Activated CD8-positive, alpha-beta T cell treated with anti-CD3 and anti-CD28 coated beads, Interleukin-2, amount 10 ng/mL, durations not matched to agents 7 days and 5 days (primary cell): Measurements from ENCODE around the gene DIAPH3. TPM values are rescaled to one million over a fixed set of nuclear protein-coding genes. Genes with fewer than 3 reads are reported as not detected.

Experiments used
- ATAC-seq: fragments of 150-1000 bp; cut with Tn5 transposase; one replicate; pipeline ENCODE4 v1.10.0; 2021; ENCODE audit warnings: moderate library complexity
- CTCF ChIA-PET: fragments of 350-600 bp; sonication (Branson Sonifier 250); formaldehyde crosslinking; loops from one replicate; lab custom pipeline; 2021; ENCODE audit warnings: antibody characterized with exemption; lab: Charles Lee
- POLR2A ChIA-PET: fragments of 350-600 bp; sonication (Branson Sonifier 250); formaldehyde crosslinking; loops from one replicate; lab custom pipeline; 2021; ENCODE audit warnings: antibody characterized with exemption; lab: Charles Lee
- DNase-seq: peaks from one replicate; pipeline ENCODE4 v3.0.0-alpha.2; 2020
- H3K27ac Mint-ChIP-seq: one replicate; pipeline ENCODE4 v1.8.0; 2021; ENCODE audit warnings: mild to moderate bottlenecking, mixed read lengths
- H3K27me3 Mint-ChIP-seq: one replicate; pipeline ENCODE4 v1.8.0; 2021; ENCODE audit warnings: low read depth, mixed read lengths
- H3K36me3 Mint-ChIP-seq: one replicate; pipeline ENCODE4 v1.8.0; 2021; ENCODE audit warnings: low read depth, mixed read lengths
- H3K4me1 Mint-ChIP-seq: one replicate; pipeline ENCODE4 v1.8.0; 2021; ENCODE audit warnings: low read depth, mixed read lengths
- H3K4me3 Mint-ChIP-seq: one replicate; pipeline ENCODE4 v1.8.0; 2021; ENCODE audit warnings: mild to moderate bottlenecking, mixed read lengths
- H3K9me3 Mint-ChIP-seq: one replicate; pipeline ENCODE4 v1.8.0; 2022; ENCODE audit warnings: mixed read lengths; ENCODE audit not compliant: insufficient read depth
- total RNA-seq, 2 experiments: library from RNA; stranded (reverse); gene quantifications; one replicate each; pipeline ENCODE4 v1.2.3, GENCODE V29; 2021

DIAPH3 gene
- total RNA-seq, 2 experiments from 2014 or later: 25.9 to 26.8 TPM

DNA sequence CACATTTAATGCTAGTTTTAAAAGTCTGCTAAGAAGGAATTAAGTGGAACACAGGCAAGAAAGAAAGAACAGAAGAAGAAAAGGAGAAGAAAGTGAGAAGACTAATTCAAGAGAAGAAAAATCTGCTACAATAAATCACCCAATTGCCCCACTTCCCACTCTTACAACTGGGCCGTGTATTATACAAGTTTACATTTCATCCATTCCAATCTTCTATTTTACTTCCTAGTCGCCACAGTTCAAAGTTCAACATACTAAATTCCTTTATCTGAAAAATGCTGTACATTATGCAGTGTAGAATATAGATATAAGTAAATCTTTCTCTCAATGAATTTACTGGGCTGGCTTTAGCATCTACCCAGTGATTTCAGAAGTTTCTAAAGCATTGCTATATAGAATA, 328.2 kb downstream of the DIAPH3 start:
- Mint-ChIP-seq H3K9me3 (no peaks in the 10 kb centered on the region), H3K4me1 (no peaks in the 10 kb centered on the region), H3K27me3 (no peaks in the 10 kb centered on the region), H3K4me3 (no peak overlapping the region), H3K36me3 (no peaks in the 10 kb centered on the region), H3K27ac (no peak overlapping the region)
- ATAC-seq (no peak), DNase-seq (no peak)
- ChIA-PET CTCF (no interaction called here), POLR2A (no interaction called here)

DNA sequence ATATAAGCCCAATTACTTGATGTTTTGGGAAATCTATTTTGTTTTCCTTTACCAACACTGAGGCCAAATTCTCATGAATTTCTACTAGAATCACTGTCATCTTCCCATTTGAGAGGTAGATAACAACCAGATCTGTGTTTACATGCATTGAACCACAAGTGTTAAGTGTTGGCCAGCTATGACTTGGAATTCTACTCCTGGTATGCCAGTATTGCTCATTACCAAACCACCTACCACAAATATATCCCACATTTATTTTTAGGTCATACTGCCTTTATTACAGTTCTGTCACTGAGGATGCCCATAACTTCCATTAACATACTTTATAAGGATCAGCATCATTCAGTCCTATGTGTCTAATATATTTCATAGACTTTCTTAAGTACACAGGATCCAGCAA, 328.9 kb downstream of the DIAPH3 start:
- Mint-ChIP-seq H3K4me1 (no peaks in the 10 kb centered on the region), H3K4me3 (no peak overlapping the region), H3K27me3 (no peaks in the 10 kb centered on the region), H3K36me3 (no peaks in the 10 kb centered on the region), H3K27ac (no peak overlapping the region), H3K9me3 (no peaks in the 10 kb centered on the region)
- ChIA-PET POLR2A (no interaction called here), CTCF (interaction anchor here (0.6 kb wide), 1 partner anchor 23 kb away, joined by 3 read pairs; no protein-coding TSS in a partner anchor)
- ATAC-seq (no peak), DNase-seq (no peak)

DNA sequence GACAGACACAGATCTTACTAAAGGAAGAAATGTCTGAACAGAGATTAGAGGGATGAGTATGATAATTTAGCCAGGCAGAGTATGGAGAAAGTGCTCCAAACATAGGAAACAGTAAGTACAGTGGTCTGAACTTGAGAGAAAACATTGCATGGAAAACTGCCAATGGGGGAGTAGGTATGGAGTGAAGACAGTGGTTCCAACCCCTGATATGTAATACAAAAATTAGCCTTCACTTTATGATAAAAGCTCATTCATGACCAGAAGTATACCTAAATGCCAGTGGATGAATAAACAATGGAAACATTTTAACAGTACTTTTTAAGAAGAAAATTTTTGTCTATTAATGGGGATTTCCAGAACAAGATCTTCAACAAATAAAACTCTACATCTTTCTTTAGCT, 334.0 kb downstream of the DIAPH3 start:
- POLR2A ChIA-PET: no interaction called here
- ATAC-seq (no peak), DNase-seq (no peak)
- Mint-ChIP-seq H3K27ac (no peak overlapping the region), H3K4me1 (no peaks in the 10 kb centered on the region), H3K4me3 (no peak overlapping the region), H3K9me3 (no peaks in the 10 kb centered on the region), H3K36me3 (no peaks in the 10 kb centered on the region), H3K27me3 (no peaks in the 10 kb centered on the region)
- CTCF ChIA-PET: no interaction called here

DNA sequence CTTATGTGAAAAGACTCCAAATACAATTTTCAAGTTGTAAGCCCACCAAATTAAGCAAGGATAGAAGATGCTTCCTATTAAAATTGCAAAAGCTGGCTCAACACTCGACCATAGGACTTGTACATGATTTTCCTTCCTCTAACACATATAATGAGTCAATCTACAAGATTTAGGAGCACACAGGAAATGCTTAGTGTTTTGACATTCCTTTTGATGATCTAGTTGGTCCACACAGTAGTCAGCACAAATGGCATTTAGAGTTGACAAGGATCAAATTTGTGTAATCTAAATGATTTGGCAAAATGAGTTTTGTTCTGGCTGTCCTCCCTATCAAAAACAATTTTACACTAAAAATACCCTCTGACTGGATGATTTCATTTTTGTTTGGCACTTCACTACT, 340.2 kb downstream of the DIAPH3 start:
- Mint-ChIP-seq H3K4me3 (no peak overlapping the region), H3K4me1 (no peaks in the 10 kb centered on the region), H3K9me3 (no peaks in the 10 kb centered on the region), H3K27ac (no peak overlapping the region), H3K36me3 (no peaks in the 10 kb centered on the region), H3K27me3 (no peaks in the 10 kb centered on the region)
- DNase-seq (no peak), ATAC-seq (no peak)
- ChIA-PET CTCF (no interaction called here), POLR2A (no interaction called here)

DNA sequence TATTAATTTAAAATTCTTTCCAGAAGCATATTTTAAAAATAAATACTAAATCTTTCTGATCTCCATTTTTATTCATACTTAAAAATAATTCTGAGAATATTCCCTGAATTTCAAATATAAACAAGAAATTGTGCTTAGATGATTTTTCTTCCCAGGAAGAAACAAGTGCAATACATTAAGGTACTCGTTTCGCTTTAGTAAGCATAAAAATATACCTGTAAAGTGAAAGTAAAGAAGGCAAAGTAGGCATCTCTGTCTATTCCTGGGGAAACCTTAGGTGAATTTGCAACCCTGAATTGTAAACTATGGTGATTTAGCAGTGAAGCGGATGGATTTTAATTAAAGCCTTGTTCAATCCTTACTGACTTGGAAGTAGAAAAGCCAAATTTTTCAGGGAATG, 354.2 kb downstream of the DIAPH3 start:
- ChIA-PET POLR2A (no interaction called here), CTCF (no interaction called here)
- ATAC-seq (no peak), DNase-seq (no peak)
- Mint-ChIP-seq H3K27ac (no peak overlapping the region), H3K9me3 (no peaks in the 10 kb centered on the region), H3K4me3 (no peak overlapping the region), H3K4me1 (no peaks in the 10 kb centered on the region), H3K36me3 (no peaks in the 10 kb centered on the region), H3K27me3 (no peaks in the 10 kb centered on the region)

DNA sequence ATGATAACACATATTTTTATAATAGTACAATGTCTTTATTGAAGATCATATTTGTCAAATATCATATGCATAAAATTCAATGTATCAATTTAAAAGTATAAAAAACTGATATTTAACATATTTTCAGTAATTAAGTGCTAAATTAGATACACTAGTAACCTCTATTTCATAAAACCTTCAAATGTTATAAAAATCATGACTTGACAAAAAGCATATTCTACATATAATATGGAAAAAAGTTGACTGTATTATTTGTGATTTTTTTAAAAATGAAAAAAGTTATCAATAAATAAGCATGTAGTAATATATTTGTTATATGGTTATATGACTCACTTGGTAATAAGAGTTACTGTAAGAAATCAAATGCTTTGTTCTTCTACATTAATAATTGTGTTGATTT, 356.9 kb downstream of the DIAPH3 start:
- H3K27ac Mint-ChIP-seq: no peak overlapping the region
- ATAC-seq: no peak
- POLR2A ChIA-PET: no interaction called here
- no peaks in the 10 kb centered on the region for H3K4me1 Mint-ChIP-seq
- H3K27me3 Mint-ChIP-seq: no peaks in the 10 kb centered on the region
- H3K9me3 Mint-ChIP-seq: no peaks in the 10 kb centered on the region
- CTCF ChIA-PET: no interaction called here
- DNase-seq: no peak
- H3K36me3 Mint-ChIP-seq: no peaks in the 10 kb centered on the region
- H3K4me3 Mint-ChIP-seq: no peak overlapping the region

DNA sequence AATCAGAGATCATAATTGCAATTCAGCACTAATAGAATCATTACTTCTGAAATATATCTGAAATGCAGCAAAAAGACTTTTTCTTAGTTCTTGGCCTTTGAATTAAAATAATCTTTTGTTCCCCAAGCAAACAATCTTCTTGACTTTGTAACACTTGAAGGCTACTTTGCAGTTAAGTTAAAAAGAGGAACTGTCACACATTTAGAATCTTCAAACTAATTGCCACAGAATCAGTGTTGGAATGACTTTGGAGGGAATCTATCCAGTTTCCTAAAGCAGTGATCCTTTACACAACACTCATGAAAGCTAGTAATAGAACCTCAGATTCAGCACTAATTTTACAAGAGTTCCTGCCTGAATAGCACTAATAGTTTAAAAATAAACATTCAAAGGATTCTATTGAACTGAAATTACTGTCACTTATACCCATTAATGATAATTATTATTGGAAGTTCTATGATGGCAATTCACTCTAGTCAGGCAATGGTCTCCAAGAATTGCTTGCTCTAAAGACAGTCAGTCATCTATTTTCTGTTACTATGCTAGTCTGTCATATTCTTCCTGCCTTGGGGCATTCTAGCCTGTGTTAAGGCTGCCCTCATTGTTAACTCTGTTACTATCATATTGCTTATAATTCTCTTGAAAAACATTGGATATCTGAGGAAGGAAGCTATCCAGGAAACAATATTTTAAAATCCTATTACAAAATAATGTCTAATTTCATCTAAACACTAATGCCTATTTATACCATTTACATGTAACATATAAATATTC, 362.4 kb downstream of the DIAPH3 start:
- ATAC-seq (no peak), DNase-seq (no peak)
- no peaks in the 10 kb centered on the region for H3K4me1 Mint-ChIP-seq
- H3K4me3 Mint-ChIP-seq: no peak overlapping the region
- no peaks in the 10 kb centered on the region for H3K36me3 Mint-ChIP-seq
- H3K27me3 Mint-ChIP-seq: no peaks in the 10 kb centered on the region
- no peaks in the 10 kb centered on the region for H3K9me3 Mint-ChIP-seq
- H3K27ac Mint-ChIP-seq: no peak overlapping the region
- ChIA-PET POLR2A (no interaction called here), CTCF (no interaction called here)

DNA sequence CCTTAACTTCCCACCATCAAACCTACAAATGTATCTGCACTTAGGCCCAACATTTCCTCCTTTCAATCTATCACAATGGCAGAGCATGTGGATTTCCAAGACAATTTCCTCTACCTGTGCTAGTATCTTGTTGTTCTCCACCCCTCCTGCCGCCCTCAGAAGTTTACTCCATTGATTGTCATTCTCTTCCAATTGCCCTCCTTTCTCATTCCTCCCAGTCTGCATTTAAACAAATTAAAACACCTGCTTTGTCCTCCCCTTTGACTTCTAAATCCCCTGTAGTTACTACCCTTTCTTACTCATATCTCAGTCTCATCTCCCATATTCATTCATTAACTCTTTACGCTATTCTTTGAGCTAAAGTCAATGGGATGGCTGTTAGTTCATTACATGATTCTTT, 370.6 kb downstream of the DIAPH3 start:
- H3K9me3 Mint-ChIP-seq: no peaks in the 10 kb centered on the region
- H3K27me3 Mint-ChIP-seq: no peaks in the 10 kb centered on the region
- CTCF ChIA-PET: no interaction called here
- no peak overlapping the region for H3K27ac Mint-ChIP-seq
- POLR2A ChIA-PET: no interaction called here
- DNase-seq (no peak), ATAC-seq (no peak)
- no peaks in the 10 kb centered on the region for H3K4me1 Mint-ChIP-seq
- H3K36me3 Mint-ChIP-seq: peaks cover 2% of the 10 kb centered on the region
- no peak overlapping the region for H3K4me3 Mint-ChIP-seq

DNA sequence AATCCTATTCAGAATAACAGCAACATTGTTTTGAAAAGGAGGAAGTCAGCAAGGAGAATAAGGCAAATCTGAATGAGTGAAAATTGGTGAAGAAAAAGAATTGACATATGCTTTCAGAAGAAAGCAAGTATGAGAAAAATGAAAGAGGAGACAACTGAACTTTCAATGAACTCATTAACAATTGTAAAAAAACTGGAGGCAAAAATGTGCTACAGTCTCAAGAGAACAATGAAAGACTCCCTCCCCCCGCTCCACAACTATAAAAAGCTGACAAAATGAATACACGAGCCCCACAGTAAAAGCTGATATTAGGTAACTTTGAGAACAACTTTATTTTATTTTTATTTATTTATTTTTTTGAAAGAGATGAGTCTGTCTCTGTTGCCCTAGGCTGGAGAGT, 373.1 kb downstream of the DIAPH3 start:
- no peaks in the 10 kb centered on the region for H3K4me1 Mint-ChIP-seq
- peaks cover under 1% of the 10 kb centered on the region for H3K36me3 Mint-ChIP-seq
- no peak overlapping the region for H3K4me3 Mint-ChIP-seq
- ChIA-PET CTCF (no interaction called here), POLR2A (no interaction called here)
- H3K9me3 Mint-ChIP-seq: no peaks in the 10 kb centered on the region
- H3K27ac Mint-ChIP-seq: no peak overlapping the region
- no peak for ATAC-seq
- DNase-seq: no peak
- H3K27me3 Mint-ChIP-seq: no peaks in the 10 kb centered on the region

DNA sequence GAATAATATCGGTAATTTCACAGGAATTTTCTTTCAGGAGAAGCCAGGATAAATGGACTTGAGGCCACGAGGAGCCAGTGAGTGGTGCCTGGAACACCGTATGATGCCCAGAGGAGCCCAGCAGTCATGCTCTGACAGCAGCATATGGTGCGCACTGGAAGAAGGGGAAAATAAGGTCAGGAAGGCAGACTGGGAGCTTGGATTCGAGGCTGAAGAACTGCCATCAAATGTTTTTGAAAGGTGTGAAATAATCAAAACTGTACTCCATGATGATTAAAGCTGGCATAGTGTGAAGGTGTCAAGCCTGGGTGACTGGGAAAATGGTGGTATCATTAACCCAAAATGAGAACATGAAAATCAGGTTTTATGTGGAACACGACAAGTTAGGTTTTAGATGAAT, 374.2 kb downstream of the DIAPH3 start:
- no peak for ATAC-seq
- Mint-ChIP-seq H3K4me3 (no peak overlapping the region), H3K27me3 (no peaks in the 10 kb centered on the region), H3K4me1 (no peaks in the 10 kb centered on the region), H3K27ac (no peak overlapping the region), H3K36me3 (no peaks in the 10 kb centered on the region), H3K9me3 (no peaks in the 10 kb centered on the region)
- ChIA-PET POLR2A (no interaction called here), CTCF (no interaction called here)
- DNase-seq: no peak

DNA sequence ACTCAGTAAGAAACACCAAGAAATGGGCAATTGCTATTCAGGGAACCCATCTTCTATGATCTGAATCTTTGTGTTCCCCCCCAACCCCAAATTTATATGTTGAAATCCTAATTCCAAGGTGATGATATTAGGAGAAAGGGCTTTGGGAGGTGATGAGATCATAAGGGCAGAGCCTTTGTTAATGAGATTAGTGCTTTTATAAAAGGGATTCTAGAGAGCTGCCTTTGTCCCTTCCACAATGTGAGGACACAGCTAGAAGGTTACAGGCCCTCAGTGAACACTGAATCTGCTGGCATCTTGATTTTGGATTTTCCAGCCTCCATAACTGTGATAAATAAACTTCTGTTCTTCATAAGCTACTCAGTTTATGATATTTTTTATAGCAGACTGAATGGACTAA, 376.0 kb downstream of the DIAPH3 start:
- H3K4me3 Mint-ChIP-seq: no peak overlapping the region
- ChIA-PET CTCF (no interaction called here), POLR2A (no interaction called here)
- no peaks in the 10 kb centered on the region for H3K36me3 Mint-ChIP-seq
- H3K27ac Mint-ChIP-seq: no peak overlapping the region
- H3K9me3 Mint-ChIP-seq: no peaks in the 10 kb centered on the region
- no peak for DNase-seq
- H3K27me3 Mint-ChIP-seq: no peaks in the 10 kb centered on the region
- ATAC-seq: no peak
- no peaks in the 10 kb centered on the region for H3K4me1 Mint-ChIP-seq

DNA sequence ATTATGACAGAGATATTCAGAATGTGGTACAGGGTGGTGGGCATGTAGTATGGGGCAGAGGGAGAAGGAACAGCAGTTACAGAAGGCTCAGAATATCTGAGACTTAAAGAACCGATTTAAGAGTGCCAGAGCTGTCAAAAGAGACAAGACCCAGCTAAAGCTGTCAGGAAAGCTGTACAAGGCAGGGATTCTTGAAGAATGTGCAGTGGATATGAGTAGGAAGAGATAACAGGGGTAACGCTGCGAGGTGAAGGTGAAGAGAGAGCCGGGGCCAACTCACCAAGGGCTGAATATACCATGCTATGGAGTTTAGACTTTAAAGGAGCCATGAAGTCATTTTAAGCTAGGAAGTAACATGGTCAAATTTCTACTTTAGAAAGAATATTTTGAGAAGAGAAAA, 381.0 kb downstream of the DIAPH3 start:
- Mint-ChIP-seq H3K27ac (no peak overlapping the region), H3K9me3 (no peaks in the 10 kb centered on the region), H3K27me3 (no peaks in the 10 kb centered on the region), H3K4me3 (no peak overlapping the region), H3K4me1 (no peaks in the 10 kb centered on the region), H3K36me3 (no peaks in the 10 kb centered on the region)
- ChIA-PET POLR2A (no interaction called here), CTCF (no interaction called here)
- no peak for ATAC-seq
- DNase-seq: no peak

DNA sequence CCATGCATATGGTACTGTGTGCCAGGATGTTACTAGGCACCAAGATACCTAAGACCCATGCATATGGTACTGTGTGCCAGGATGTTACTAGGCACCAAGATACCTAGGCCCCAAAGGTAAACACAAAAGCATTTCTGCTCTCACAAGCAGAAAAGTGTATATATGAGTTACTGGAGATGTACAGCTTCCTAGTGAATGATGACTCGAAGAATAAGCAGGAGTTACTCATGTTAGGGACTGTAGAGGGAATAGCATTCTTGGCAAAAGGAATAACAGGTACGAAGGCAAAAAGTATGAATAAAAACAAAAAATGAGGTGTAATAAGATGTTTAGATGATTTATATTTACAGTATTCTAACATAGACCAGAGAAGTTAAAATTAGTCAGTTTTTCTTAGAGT, 383.7 kb downstream of the DIAPH3 start:
- ChIA-PET CTCF (no interaction called here), POLR2A (no interaction called here)
- DNase-seq: no peak
- Mint-ChIP-seq H3K4me3 (no peak overlapping the region), H3K4me1 (no peaks in the 10 kb centered on the region), H3K27ac (no peak overlapping the region), H3K36me3 (no peaks in the 10 kb centered on the region), H3K27me3 (no peaks in the 10 kb centered on the region), H3K9me3 (no peaks in the 10 kb centered on the region)
- ATAC-seq: no peak
